GM23338 (cell line): ENCODE measurements around the gene ZNF22.

Source experiments
- CREB1 ChIP-seq: fragments of 250-450 bp; sonication (Bioruptor Pico); IDR thresholded peaks from 2 replicates; pipeline ENCODE4 v1.5.0; 2020; ENCODE audit warnings: low read depth, mild to moderate bottlenecking, moderate library complexity
- EZH2 ChIP-seq: fragments of 200-600 bp; sonication (generic); IDR thresholded peaks from one replicate; pipeline ENCODE4 v1.8.0; 2017; ENCODE audit warnings: antibody characterized with exemption, mild to moderate bottlenecking, low read depth; ENCODE audit not compliant: unreplicated experiment
- EZH2phosphoT487 ChIP-seq: fragments of 200-600 bp; sonication (generic); IDR thresholded peaks from one replicate; pipeline ENCODE4 v1.8.1; 2018; ENCODE audit warnings: antibody characterized with exemption; ENCODE audit not compliant: unreplicated experiment
- JUNB ChIP-seq: IDR thresholded peaks from one replicate; pipeline ENCODE4 v1.6.1; 2016; ENCODE audit warnings: antibody characterized with exemption; ENCODE audit not compliant: unreplicated experiment
- NANOG ChIP-seq: IDR thresholded peaks from 2 replicates; pipeline ENCODE4 v1.6.1; 2016; ENCODE audit warnings: antibody characterized with exemption, borderline replicate concordance
- POLR2AphosphoS5 ChIP-seq: IDR thresholded peaks from 2 replicates; pipeline ENCODE4 v1.6.1; 2016; ENCODE audit warnings: antibody characterized with exemption, low read depth
- TF ChIP-seq, protein P1 (sequence below), 2 experiments: fragments of 200-600 bp in 1 of 2; sonication (generic) in 1 of 2; conservative IDR thresholded peaks; 2 replicates each; pipeline versions ENCODE4 v1.5.1 to v1.6.1; 2016 to 2017; ENCODE audit warnings: antibody characterized with exemption in 2 of 2, low read depth in 2 of 2, mild to moderate bottlenecking in 2 of 2, moderate library complexity in 1 of 2
- TF ChIP-seq, protein P2 (sequence below): fragments of 250-450 bp; sonication (Bioruptor Pico); IDR thresholded peaks from 2 replicates; pipeline ENCODE4 v1.5.0; 2020; ENCODE audit warnings: mild to moderate bottlenecking, moderate library complexity
- TF ChIP-seq, protein P3 (sequence below): IDR thresholded peaks from one replicate; pipeline ENCODE4 v1.6.1; 2018; ENCODE audit warnings: antibody characterized with exemption; ENCODE audit not compliant: unreplicated experiment

DNA sequence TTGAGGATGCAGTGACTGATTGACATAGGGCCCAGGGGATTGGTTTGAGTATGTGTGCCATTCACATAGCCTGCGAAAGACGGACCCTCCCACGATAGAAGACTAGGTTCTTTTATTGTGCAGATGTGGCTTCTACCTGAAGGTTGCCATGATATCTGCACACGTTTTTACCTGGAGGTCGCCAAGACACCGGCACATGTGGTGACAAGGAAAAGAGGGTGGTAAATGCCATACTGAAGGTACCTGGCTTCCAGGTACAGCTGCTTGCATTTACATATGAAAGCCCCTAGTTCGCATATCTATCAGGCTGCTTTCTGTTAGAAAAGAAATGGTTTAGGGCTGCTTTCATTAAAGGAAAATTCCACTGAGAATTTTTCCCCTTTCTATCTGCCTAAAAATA, 43.6 kb downstream of the ZNF22 start:
- TF ChIP-seq, protein P1, sequence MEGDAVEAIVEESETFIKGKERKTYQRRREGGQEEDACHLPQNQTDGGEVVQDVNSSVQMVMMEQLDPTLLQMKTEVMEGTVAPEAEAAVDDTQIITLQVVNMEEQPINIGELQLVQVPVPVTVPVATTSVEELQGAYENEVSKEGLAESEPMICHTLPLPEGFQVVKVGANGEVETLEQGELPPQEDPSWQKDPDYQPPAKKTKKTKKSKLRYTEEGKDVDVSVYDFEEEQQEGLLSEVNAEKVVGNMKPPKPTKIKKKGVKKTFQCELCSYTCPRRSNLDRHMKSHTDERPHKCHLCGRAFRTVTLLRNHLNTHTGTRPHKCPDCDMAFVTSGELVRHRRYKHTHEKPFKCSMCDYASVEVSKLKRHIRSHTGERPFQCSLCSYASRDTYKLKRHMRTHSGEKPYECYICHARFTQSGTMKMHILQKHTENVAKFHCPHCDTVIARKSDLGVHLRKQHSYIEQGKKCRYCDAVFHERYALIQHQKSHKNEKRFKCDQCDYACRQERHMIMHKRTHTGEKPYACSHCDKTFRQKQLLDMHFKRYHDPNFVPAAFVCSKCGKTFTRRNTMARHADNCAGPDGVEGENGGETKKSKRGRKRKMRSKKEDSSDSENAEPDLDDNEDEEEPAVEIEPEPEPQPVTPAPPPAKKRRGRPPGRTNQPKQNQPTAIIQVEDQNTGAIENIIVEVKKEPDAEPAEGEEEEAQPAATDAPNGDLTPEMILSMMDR (conservative IDR thresholded peaks at IDR 0.05; ENCODE audit: low read depth in 2 of 2), result no peak
- TF ChIP-seq POLR2AphosphoS5 (0 out of 2 replicates have a peak, but pooled peaks have one; percentile 35), EZH2 (no peak), EZH2phosphoT487 (no peak), JUNB (no peak), NANOG (no peak), CREB1 (CRISPR knock-in tag) (no peak)
- TF ChIP-seq, protein P2, sequence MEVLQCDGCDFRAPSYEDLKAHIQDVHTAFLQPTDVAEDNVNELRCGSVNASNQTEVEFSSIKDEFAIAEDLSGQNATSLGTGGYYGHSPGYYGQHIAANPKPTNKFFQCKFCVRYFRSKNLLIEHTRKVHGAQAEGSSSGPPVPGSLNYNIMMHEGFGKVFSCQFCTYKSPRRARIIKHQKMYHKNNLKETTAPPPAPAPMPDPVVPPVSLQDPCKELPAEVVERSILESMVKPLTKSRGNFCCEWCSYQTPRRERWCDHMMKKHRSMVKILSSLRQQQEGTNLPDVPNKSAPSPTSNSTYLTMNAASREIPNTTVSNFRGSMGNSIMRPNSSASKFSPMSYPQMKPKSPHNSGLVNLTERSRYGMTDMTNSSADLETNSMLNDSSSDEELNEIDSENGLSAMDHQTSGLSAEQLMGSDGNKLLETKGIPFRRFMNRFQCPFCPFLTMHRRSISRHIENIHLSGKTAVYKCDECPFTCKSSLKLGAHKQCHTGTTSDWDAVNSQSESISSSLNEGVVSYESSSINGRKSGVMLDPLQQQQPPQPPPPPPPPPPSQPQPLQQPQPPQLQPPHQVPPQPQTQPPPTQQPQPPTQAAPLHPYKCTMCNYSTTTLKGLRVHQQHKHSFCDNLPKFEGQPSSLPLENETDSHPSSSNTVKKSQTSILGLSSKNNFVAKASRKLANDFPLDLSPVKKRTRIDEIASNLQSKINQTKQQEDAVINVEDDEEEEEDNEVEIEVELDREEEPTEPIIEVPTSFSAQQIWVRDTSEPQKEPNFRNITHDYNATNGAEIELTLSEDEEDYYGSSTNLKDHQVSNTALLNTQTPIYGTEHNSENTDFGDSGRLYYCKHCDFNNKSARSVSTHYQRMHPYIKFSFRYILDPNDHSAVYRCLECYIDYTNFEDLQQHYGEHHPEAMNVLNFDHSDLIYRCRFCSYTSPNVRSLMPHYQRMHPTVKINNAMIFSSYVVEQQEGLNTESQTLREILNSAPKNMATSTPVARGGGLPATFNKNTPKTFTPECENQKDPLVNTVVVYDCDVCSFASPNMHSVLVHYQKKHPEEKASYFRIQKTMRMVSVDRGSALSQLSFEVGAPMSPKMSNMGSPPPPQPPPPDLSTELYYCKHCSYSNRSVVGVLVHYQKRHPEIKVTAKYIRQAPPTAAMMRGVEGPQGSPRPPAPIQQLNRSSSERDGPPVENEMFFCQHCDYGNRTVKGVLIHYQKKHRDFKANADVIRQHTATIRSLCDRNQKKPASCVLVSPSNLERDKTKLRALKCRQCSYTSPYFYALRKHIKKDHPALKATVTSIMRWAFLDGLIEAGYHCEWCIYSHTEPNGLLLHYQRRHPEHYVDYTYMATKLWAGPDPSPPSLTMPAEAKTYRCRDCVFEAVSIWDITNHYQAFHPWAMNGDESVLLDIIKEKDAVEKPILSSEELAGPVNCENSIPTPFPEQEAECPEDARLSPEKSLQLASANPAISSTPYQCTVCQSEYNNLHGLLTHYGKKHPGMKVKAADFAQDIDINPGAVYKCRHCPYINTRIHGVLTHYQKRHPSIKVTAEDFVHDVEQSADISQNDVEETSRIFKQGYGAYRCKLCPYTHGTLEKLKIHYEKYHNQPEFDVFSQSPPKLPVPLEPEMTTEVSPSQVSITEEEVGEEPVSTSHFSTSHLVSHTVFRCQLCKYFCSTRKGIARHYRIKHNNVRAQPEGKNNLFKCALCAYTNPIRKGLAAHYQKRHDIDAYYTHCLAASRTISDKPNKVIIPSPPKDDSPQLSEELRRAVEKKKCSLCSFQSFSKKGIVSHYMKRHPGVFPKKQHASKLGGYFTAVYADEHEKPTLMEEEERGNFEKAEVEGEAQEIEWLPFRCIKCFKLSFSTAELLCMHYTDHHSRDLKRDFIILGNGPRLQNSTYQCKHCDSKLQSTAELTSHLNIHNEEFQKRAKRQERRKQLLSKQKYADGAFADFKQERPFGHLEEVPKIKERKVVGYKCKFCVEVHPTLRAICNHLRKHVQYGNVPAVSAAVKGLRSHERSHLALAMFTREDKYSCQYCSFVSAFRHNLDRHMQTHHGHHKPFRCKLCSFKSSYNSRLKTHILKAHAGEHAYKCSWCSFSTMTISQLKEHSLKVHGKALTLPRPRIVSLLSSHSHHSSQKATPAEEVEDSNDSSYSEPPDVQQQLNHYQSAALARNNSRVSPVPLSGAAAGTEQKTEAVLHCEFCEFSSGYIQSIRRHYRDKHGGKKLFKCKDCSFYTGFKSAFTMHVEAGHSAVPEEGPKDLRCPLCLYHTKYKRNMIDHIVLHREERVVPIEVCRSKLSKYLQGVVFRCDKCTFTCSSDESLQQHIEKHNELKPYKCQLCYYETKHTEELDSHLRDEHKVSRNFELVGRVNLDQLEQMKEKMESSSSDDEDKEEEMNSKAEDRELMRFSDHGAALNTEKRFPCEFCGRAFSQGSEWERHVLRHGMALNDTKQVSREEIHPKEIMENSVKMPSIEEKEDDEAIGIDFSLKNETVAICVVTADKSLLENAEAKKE, result peak; percentile 76
- TF ChIP-seq, protein P3, sequence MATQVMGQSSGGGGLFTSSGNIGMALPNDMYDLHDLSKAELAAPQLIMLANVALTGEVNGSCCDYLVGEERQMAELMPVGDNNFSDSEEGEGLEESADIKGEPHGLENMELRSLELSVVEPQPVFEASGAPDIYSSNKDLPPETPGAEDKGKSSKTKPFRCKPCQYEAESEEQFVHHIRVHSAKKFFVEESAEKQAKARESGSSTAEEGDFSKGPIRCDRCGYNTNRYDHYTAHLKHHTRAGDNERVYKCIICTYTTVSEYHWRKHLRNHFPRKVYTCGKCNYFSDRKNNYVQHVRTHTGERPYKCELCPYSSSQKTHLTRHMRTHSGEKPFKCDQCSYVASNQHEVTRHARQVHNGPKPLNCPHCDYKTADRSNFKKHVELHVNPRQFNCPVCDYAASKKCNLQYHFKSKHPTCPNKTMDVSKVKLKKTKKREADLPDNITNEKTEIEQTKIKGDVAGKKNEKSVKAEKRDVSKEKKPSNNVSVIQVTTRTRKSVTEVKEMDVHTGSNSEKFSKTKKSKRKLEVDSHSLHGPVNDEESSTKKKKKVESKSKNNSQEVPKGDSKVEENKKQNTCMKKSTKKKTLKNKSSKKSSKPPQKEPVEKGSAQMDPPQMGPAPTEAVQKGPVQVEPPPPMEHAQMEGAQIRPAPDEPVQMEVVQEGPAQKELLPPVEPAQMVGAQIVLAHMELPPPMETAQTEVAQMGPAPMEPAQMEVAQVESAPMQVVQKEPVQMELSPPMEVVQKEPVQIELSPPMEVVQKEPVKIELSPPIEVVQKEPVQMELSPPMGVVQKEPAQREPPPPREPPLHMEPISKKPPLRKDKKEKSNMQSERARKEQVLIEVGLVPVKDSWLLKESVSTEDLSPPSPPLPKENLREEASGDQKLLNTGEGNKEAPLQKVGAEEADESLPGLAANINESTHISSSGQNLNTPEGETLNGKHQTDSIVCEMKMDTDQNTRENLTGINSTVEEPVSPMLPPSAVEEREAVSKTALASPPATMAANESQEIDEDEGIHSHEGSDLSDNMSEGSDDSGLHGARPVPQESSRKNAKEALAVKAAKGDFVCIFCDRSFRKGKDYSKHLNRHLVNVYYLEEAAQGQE, result no peak
